HG02759 (cell line): ENCODE measurements around the gene GAP43.

Source experiments
- ATAC-seq: cut with Tn5 transposase; IDR thresholded peaks from one replicate; pipeline ENCODE4 v1.9.1; 2021; ENCODE audit warnings: mild to moderate bottlenecking, moderate library complexity; ENCODE audit not compliant: unreplicated experiment

Gene GAP43

GRCh38 chr3:115660646-115661337, 37.5 kb downstream of the GAP43 start:
- no peak for ATAC-seq

GRCh38 chr3:115662356-115662755, 39.0 kb downstream of the GAP43 start:
- no peak for ATAC-seq

- ATAC-seq, result no peak
These were observed 40.1 kb downstream of the GAP43 start for GRCh38 chr3:115663414-115663813.

- no peak for ATAC-seq
These were observed 42.8 kb downstream of the GAP43 start for GRCh38 chr3:115666081-115666480.

GRCh38 chr3:115666920-115667737, 43.8 kb downstream of the GAP43 start:
- ATAC-seq, result peak; percentile 76

GRCh38 chr3:115667738-115668065, 44.4 kb downstream of the GAP43 start:
- ATAC-seq, result peak; percentile 46

- no peak for ATAC-seq
These were observed 47.6 kb downstream of the GAP43 start for GRCh38 chr3:115670911-115671310.

GRCh38 chr3:115671761-115672455, 48.6 kb downstream of the GAP43 start:
- ATAC-seq, result no peak

GRCh38 chr3:115673881-115674280, 50.6 kb downstream of the GAP43 start:
- ATAC-seq, result no peak

- no peak for ATAC-seq
These were observed 53.0 kb downstream of the GAP43 start for GRCh38 chr3:115676336-115676735.

GRCh38 chr3:115680803-115681345, 57.6 kb downstream of the GAP43 start:
- ATAC-seq, result no peak

- ATAC-seq, result no peak
These were observed 58.4 kb downstream of the GAP43 start for GRCh38 chr3:115681736-115682135.

- no peak for ATAC-seq
These were observed 60.0 kb downstream of the GAP43 start for GRCh38 chr3:115683305-115683704.

GRCh38 chr3:115683773-115684172, 60.5 kb downstream of the GAP43 start:
- ATAC-seq, result no peak

- ATAC-seq, result peak; percentile 90
These were observed 61.8 kb downstream of the GAP43 start for GRCh38 chr3:115685097-115685496.

GRCh38 chr3:115687721-115688120, 64.4 kb downstream of the GAP43 start:
- no peak for ATAC-seq

GRCh38 chr3:115688418-115688817, 65.1 kb downstream of the GAP43 start:
- ATAC-seq, result no peak

- no peak for ATAC-seq
These were observed 66.6 kb downstream of the GAP43 start for GRCh38 chr3:115689928-115690327.

- ATAC-seq, result no peak
These were observed 68.7 kb downstream of the GAP43 start for GRCh38 chr3:115691964-115692363.

GRCh38 chr3:115692887-115693524, 69.7 kb downstream of the GAP43 start:
- ATAC-seq, result peak; percentile 98

GRCh38 chr3:115693868-115694267, 70.6 kb downstream of the GAP43 start:
- no peak for ATAC-seq
